Activated T-helper 1 cell treated with Interleukin-2 at 50 U/mL for 16 hours (primary cell): ENCODE measurements around the gene SERPINA4.

ENCODE experiments used
- DNase-seq: peaks from one replicate; pipeline ENCODE4 v3.0.0-alpha.2; 2020; ENCODE audit warnings: low read depth

Gene SERPINA4

DNA sequence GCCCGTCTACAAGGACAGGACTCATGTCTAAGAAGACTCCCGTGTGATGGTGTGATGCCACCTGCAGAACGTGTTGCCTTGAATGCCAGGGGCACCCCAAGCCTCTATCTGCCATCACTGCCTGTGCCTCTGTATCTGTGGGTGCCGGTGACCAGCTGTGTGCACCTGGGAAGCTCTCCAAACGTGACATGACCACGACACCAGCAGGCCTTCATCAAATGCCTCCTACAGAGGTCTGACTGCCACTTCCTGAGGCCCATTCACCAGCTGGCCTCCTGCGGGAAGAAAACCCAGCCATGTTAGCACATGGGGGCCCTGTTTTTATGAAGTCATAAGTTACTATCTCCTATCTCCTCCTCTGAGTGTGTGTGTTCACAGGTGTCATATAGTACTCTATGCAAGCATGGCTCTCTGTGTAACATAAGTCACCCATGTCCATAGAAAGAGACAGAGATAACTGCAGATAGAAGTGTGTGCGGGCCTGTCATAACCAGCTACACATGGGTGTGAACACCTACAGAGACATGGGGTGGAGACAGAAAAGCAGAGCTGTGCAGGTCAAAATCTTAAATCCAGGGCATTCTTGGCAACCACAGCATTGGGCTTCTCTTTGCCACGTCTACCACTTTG is 18.3 kb upstream of the SERPINA4 start:
- no peak for DNase-seq

DNA sequence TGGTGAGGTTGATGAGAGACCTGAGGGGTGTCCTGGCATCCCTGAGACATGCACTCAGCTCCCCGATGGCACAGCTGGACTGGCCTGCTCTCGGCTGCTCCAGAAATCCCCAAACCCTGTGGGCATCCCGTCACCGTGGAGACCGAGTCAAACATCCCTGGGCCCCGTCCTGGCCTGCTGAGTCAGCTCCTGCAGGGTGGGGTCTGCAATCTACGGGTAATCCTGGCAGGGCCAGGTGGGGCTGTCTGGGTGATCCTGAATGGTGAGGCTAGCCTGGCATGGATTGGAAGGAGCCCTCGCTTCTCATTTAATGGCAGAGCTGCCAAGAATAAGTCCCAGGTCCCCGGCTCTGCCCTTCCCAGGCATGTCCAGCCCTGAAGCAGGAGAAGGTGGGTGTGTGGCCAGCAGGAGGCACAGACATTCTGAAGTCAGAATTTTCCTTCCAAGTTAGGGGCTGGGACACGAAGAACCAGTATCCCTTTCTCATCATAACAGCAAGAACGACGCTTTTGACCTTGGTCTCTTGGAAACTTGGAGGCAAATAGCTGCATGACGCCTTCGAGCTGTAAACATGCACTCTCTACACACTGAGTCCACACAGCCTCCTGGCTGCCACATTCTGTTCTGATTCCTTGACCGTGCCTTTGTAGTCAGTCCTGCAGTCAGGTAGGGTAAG is 17.7 kb upstream of the SERPINA4 start:
- no peak for DNase-seq

DNA sequence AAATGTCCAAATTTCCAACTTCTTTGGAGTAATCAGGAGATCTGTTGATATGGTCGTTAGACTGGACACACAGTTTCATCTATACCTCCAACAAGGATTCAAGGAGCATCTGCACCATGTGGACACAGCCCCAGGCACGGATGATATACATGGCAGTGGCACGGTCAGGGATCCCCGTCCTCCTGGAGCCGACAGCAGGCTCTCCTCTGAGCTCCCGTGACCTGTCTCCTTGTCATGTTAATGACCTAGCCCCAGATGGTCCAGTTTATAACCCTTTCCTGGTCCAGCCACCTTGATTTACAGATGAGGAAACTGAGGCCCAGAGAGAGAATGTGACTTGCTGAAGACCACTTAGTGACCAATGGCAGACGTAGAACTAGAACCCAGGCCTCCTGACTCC is 16.5 kb upstream of the SERPINA4 start:
- no peak for DNase-seq

DNA sequence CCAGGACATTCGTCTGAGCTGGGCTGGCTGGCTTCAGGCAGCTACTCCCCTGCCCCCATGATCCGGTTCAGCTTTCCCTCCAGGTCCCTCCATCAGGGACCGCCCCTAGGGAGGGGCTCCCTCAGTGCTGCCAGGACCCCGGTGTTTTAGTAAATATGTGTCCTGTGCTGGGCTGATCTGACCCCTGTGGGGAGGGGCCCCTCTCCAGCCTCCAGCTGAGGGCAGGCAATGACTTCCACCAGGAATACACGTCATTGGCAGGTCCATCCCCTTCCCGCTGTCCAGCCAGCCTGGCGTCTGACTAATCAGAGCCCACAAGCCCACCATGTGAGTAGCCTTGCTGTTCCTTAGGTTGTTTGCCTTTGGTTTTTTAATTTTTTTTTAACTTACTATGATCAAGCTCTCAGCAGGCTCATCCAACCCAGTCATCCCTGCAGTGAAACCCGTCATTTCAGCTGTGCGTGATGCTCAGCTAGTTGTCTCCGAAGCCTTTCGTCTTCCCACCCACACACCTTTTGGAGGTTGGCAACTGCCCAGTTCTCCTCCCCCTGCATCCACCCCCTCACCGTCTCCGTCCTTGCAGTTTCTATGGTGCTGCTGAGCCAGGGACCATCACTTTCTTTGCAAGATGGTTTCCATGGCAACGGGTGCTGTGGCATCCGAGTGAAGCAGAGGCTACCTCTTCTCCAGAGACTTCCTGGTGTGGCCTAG is 16.0 kb upstream of the SERPINA4 start:
- DNase-seq, result no peak

DNA sequence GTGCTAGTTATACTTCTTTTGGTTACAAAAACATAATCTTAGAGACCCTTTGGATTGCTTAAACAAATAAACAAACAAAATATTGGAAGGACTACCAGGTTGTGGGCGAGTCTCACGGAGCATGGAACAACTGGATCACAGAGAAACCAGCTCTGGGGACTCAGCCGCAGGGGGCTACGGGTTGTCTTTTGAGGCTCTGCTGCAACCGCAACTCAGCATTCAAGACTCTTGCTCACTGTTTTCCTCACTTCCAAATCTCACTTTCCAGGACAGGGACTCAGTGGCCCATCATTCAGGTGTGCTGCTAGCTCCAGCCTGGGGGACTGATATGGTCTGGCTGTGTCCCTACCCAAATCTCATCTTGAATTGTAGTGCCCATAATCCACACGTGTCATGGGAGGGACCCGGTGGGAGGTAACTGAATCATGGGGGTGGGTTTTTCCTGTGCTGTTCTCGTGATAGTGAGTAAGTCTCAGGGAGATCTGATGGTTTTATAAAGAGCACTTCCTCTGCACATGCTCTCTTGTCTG is 14.0 kb upstream of the SERPINA4 start:
- no peak for DNase-seq

DNA sequence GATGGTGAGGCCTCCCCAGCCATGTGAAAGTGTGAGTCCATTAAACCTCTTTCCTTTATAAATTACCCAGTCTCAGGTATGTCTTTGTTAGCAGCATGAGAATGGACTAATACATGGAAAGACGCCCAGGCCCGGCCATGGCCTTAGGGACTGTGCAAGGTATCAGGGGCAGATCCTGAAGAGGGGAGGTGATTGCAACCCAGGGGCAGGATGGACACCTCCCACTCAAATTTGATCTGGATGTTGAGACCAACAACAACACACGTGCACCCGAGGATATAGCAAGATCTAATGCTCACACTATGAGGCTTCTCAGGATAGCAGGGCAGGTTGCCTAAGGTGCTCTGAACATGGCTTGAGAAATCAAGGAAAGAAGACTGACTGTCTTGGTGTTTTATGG is 13.5 kb upstream of the SERPINA4 start:
- no peak for DNase-seq

DNA sequence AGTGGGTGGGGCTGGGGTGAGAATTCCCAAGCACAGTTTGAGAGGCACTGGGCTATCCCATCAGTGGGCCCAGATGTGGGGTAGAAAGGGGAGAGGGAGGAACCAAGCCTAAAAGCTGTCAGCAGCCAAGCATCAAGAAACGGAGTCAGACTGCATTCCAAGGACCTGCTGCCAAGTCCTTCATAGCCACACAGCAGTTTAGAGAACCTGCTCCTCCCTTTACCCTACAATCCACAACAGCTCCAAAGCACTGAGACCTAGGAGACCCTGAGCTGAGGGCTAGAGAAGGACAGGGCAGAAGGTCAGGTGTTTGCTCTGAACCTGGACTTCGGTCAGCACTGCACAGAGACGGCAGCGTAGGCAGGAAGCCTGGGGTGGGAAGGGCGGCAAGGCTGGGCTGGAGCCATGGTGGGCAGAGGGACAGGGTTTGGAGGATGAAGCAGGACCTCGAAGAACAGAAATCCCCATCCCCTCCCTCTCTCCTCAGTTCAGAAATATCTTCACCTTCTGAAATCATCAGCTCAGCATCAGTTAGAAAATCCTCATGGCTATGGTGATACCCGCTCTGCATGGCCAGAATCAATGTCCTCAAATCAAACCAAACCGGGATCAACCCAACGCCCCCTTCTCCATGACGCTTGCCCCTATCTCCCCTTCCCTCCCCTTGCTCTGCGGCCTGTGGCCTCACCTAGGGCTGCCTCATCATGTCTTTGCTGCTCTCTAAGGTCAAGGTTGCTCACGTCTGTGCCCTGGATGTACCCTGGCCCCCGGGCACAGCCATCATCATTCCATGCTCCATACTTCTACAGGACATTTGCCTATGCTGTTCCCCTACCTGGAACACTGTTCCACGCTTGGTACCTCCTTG is 12.9 kb upstream of the SERPINA4 start:
- no peak for DNase-seq

DNA sequence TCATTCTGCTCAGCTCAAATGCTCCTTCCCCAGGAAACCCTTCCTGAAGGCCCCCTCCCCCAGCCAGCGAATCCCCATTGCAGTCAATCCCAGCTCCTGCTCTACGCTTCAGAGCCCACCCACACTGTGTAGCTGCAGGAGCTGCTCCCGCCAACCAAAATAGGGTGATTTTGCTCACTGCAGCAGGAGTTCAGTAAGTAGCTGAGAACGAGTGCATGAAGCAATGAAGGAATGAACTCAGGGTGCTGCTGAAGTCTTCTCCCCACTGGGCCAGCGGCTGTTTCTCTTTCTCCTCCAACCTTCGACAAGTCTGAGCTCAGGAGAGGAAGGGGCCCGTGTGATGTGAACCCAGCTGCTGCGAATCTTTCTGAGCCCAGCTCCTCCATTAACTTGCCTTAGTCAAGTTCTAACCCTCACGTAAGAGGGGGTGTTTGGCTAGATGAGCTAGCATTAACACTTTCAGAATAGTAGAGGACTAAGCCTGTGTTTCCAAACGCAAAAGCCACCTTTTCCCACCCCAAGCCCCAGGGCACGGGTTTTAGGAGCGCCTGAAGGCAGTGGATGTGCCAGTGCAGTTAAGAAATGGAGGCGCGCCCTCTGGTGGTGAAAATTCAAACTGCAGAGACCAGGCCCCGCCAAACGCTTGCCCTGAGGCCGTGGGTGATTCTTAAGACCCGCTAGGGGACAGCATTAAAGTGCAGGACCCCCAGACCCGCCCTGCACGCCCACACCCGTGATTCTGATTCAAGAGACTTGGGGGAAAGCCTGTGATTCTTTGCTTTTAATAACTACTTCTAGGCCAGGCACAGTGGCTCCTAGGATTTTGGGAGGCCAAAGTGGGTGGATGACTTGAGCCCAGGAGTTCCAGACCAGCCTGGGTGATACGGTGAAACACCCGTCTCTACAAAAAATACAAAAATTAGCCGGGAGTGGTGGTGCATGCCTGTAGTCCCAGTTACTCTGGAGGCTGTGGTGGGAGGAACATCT is 11.9 kb upstream of the SERPINA4 start:
- peak; percentile 7 for DNase-seq

DNA sequence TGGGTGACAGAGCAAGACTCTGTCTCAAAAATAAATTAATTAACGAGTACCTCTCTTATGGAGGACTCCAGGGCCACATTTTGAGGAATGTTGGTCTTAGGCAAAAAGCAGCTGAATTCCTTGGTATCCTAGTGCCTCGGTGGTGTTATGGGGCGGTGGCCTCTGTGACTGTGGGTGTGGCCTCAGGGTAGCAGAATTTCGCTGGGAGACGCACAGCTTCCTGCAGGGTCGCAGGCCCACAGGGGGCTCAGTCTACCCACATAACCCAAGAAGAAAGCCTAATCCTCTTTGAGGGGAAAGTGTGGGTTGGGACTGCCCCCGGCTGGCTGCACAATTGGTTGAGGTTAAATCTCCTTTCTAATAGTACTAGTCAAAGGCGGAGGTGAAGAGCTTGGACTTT is 11.2 kb upstream of the SERPINA4 start:
- no peak for DNase-seq

DNA sequence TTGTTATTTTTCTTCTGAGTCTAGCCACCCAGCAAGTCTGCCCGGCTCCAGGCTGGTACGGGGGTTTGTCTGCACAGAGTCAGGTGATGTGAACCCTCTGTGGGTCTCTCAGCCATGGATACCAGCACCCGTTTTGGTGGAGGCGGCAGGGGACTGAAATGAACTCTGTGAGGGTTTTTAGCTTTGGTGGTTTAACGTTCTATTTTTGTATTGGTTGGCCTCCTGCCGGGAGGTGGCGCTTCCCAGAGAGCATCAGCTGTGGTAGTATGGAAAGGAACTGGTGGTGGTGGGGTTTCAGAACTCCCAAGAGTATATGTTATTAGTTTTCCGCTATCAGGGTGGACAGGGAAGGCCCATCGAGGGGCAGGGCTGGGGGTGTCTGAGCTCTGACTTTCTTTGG is 5.3 kb upstream of the SERPINA4 start:
- no peak for DNase-seq

DNA sequence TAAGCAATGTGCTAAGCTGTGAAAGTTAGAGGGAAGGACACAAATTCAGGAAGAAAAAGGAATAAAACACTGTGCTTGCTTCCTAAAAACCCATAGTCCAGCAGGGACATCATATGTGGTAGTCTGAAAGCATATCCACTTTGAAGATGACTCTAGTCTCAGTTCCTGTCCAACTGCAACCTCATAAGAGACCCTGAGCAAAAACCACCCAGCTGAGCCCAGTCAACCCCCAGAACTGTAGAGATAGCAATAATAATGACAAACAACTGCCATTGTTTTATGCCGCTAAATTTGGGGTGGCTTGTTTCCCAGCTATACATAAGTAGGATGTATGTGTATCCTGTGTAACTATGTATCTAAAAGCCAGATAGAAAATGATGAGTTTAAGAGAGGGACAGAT is 3.9 kb upstream of the SERPINA4 start:
- DNase-seq, result no peak

DNA sequence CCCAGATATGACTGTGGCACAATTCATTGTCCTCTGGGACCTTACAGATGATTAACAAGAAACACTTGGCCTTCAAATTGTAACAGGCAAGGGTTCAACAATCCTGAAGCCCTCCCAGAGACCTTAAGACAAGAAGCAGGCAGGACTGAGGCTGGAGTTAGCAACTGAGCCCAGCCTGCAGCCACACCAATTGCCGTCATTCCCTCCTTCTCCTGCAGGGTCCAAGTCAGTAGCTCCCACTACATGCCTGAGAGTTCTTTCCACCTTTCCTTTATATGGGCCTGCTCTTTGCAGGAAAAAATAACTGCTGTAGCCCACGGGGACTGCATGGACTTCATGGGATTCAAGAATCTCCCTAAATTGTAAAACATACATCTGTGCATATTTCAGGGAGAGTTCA is 2.4 kb upstream of the SERPINA4 start:
- no peak for DNase-seq

DNA sequence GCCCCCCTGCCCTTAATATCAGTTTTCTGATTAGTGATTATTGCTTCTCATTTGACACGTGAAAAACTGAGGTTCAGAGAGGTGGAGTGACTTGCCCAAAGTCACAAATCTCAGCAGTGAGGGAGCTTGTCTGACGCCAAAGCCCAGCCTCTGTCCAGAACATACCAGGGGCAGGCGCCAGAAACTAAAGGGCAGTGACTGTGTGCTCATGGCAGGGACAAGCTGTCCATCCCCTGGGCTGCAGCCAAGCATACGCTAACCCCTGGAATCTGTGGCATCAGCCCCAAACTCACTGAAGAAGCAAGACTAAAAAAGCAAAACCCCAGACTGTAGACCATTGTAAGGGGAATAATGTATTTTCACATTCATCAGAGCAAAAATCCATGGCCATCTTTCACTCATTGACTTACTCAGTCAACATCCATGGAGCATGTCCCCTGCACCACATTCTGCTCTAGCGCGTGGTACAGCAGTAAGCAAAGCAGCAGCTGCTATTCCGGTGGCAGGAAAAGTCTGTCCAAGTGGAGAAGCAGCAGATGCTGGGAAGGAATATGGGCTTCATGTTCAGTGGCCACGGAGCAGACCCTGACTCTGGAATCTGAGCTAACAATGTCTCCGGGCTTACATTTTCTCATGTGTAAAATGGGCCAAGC is 1.5 kb upstream of the SERPINA4 start:
- DNase-seq, result no peak

DNA sequence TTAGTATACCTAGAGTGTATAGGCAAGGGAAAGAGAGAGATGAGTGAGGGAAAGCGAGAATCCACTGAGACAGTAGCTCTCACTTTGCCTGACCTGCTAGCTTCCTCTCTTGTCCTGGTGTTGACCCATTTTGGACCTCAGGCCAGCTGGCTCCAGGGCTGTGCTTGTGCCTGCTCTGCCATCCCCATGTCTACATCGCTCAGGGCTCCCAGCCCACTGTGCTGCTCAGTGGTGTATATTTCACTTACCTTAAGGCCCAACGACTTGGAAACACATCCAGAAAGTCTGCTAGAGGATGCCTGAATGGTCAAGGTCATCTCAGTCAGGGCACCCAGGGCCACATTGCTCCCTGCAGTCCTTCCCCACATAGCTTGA is 964 bp upstream of the SERPINA4 start:
- DNase-seq, result no peak

DNA sequence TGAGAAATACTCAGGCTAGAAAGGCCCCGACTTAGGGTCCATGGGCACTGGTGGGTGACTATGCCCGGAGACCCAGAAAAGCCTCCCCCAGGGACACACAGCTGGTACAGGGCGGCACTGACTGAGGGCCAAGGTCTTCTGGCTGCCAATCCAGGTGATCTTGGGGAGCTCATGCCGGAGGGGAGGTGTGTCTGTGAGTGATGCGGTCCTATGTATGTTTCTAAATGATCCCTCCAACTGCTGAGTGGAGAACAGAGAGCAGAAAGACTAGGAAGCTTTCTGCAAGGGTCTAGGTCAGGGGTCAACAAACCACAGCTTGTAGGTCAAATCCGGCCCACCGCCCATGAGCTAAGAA is 391 bp downstream of the SERPINA4 start:
- no peak for DNase-seq

DNA sequence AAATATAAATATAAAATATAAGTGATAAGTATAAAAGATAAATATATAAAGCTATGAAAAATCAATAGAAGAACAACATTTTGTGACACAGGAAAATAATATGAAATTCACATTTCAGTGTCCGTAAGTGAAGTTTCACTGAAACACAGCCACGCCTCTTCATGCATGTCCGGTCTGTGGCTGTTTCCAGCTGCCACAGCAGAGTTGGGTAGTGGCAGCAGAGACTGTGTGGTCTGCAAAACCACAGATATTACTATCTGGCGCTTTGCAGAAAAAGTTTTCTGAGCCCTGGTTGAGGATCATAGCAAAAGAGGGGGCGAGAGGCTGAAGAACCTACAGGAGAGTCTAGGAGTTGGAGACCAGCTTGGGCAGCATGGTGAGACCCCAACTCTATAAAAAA is 780 bp downstream of the SERPINA4 start:
- no peak for DNase-seq

DNA sequence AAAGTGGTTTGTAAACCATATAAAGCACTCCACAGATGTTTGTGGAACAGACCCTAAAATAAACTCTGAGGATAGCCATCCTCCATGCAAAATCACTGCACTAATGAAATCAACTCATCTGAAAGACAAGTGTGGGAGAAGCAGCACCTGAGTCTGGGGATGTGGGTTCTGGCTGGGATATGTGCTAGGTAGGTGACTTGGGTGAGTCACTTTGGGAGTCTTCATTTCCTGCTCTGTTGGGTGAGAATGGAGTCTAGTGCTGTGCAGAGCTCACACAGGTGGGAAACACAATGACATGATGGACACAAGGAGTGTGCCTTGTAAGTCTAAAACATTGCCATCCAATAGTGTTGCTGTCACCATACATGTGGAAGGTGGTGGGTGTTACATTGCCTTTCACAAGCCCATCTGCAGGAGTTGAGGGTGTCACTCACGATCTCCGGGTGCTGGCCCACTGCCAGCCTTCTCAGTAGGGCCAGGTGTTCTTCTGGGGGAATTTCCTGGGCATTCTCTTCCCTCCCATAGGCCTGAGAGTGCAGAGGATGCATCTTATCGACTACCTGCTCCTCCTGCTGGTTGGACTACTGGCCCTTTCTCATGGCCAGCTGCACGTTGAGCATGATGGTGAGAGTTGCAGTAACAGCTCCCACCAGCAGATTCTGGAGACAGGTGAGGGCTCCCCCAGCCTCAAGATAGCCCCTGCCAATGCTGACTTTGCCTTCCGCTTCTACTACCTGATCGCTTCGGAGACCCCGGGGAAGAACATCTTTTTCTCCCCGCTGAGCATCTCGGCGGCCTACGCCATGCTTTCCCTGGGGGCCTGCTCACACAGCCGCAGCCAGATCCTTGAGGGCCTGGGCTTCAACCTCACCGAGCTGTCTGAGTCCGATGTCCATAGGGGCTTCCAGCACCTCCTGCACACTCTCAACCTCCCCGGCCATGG is 2.0 kb downstream of the SERPINA4 start:
- DNase-seq, result no peak

DNA sequence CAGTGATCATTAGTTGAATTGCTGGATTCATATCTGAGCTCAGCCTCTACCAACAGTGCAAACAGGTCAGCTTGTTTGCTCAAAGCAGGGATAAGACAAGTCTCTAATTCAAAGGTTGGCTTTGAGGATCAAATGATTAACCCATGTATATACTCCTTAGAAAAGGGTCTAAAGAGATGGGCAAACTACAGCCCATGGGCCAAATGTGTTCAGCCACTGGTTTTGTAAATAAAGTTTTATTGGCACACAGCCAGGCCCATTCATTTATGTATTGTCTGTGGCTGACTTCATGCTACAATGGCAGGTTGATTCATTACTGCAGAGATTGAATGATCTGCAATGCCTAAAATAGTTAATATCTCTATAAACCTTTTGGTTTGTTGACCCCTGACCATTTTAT is 3.1 kb downstream of the SERPINA4 start:
- DNase-seq, result no peak

DNA sequence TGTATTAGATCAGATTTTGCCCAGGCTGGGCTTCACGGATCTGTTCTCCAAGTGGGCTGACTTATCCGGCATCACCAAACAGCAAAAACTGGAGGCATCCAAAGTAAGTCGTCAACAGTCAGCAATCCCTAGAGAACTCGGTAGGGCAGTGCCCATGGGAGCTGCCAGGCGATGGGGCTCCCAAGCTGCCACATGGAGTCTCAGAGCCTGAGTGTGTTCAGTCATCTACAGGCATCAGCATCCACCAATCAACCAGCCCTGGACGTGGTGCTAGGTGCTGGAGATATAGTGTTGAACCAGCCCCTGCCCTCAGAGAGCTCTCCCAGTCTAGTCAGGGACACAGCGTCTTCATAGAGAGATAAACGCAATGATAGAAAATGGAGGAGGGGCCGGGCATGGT is 6.9 kb downstream of the SERPINA4 start:
- no peak for DNase-seq
